Activated naive CD4-positive, alpha-beta T cell treated with anti-CD3 and anti-CD28 coated beads for 36 hours (primary cell): Measurements from ENCODE around the gene TLR6. TPM values are rescaled to one million over a fixed set of nuclear protein-coding genes. Genes with fewer than 3 reads are reported as not detected.

ENCODE experiments used
- CTCF ChIA-PET: fragments of 350-600 bp; sonication (Branson Sonifier 250); formaldehyde crosslinking; loops from one replicate; lab custom pipeline; 2021; ENCODE audit warnings: antibody characterized with exemption; lab: Charles Lee
- DNase-seq: peaks from one replicate; pipeline ENCODE4 v3.0.0-alpha.2; 2020
- H3K27ac Mint-ChIP-seq: one replicate; pipeline ENCODE4 v1.8.0; 2021; ENCODE audit warnings: mild to moderate bottlenecking, mixed read lengths
- H3K27me3 Mint-ChIP-seq: one replicate; pipeline ENCODE4 v1.8.0; 2021; ENCODE audit warnings: low read depth, mixed read lengths
- H3K36me3 Mint-ChIP-seq: one replicate; pipeline ENCODE4 v1.8.0; 2021; ENCODE audit warnings: low read depth, mixed read lengths
- H3K4me1 Mint-ChIP-seq: one replicate; pipeline ENCODE4 v1.8.0; 2021; ENCODE audit warnings: low read depth, mixed read lengths
- H3K4me3 Mint-ChIP-seq: one replicate; pipeline ENCODE4 v1.8.0; 2021; ENCODE audit warnings: mild to moderate bottlenecking, moderate library complexity, mixed read lengths
- H3K9me3 Mint-ChIP-seq: one replicate; pipeline ENCODE4 v1.8.0; 2021; ENCODE audit warnings: mixed read lengths
- intact Hi-C: fragments of 100-400 bp; cut with micrococcal nuclease; formaldehyde crosslinking; loops from one replicate; pipeline ENCODE4 v1.15.1; 2023
- total RNA-seq, 2 experiments: library from RNA; stranded (reverse); gene quantifications; one replicate each; pipeline ENCODE4 v1.2.3, GENCODE V29; 2021

The TLR6 gene
- total RNA-seq, 2 experiments from 2014 or later = 3.6 TPM

DNA sequence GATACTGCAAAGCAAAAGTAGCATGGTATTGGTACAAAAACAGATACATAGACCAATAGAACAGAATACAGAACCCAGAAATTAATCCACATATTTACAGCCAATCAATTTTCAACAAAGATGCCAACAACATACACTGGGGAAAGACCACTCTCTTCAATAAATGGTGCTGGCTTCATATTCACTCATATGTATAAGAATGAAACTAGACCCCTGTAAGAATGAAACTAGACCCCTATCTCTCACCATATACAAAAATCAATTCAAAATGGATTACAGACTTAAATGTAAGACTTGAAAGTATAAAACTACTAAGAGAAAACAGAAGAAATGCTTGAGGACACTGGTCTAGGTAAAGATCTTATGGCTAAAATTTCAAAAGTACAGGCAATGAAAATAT, 19.3 kb downstream of the TLR6 start:
- H3K4me1 Mint-ChIP-seq = peaks cover 23% of the 10 kb centered on the region
- H3K4me3 Mint-ChIP-seq = no peak overlapping the region
- H3K9me3 Mint-ChIP-seq = peaks cover 11% of the 10 kb centered on the region
- H3K27ac Mint-ChIP-seq = peak overlapping the region; percentile 43
- no peaks in the 10 kb centered on the region for H3K27me3 Mint-ChIP-seq
- H3K36me3 Mint-ChIP-seq = no peaks in the 10 kb centered on the region
- CTCF ChIA-PET = no interaction called here
- no peak for DNase-seq
- intact Hi-C loops = loop anchor here (1.0 kb wide), 1 partner anchor 19 kb away; the partner anchor contains the start of gene TLR6

- H3K27ac Mint-ChIP-seq = no peak overlapping the region
- peaks cover 11% of the 10 kb centered on the region for H3K9me3 Mint-ChIP-seq
- no peaks in the 10 kb centered on the region for H3K27me3 Mint-ChIP-seq
- peaks cover 23% of the 10 kb centered on the region for H3K4me1 Mint-ChIP-seq
- intact Hi-C loops = no loop called here
- CTCF ChIA-PET = no interaction called here
- no peak for DNase-seq
- H3K36me3 Mint-ChIP-seq = no peaks in the 10 kb centered on the region
- H3K4me3 Mint-ChIP-seq = no peak overlapping the region
These were observed 22.0 kb downstream of the TLR6 start for GRCh38 chr4:38834570-38834969.

GRCh38 chr4:38832624-38833528, 23.7 kb downstream of the TLR6 start:
- Mint-ChIP-seq H3K4me1 (peaks cover 12% of the 10 kb centered on the region), H3K27me3 (no peaks in the 10 kb centered on the region), H3K9me3 (peaks cover 11% of the 10 kb centered on the region), H3K36me3 (no peaks in the 10 kb centered on the region), H3K4me3 (no peak overlapping the region), H3K27ac (no peak overlapping the region)
- CTCF ChIA-PET = interaction anchor here (1.3 kb wide), 1 partner anchor 28 kb away, joined by 5 read pairs; no protein-coding TSS in a partner anchor
- DNase-seq = no peak
- intact Hi-C loops = no loop called here

GRCh38 chr4:38832206-38832605, 24.4 kb downstream of the TLR6 start:
- no peak overlapping the region for H3K4me3 Mint-ChIP-seq
- intact Hi-C loops = no loop called here
- H3K27me3 Mint-ChIP-seq = no peaks in the 10 kb centered on the region
- H3K4me1 Mint-ChIP-seq = peaks cover 5% of the 10 kb centered on the region
- CTCF ChIA-PET = interaction anchor here (0.8 to 1.3 kb wide), 2 partner anchors 27 to 29 kb away, joined by 3 to 5 read pairs; no protein-coding TSS in a partner anchor
- no peak for DNase-seq
- peaks cover 11% of the 10 kb centered on the region for H3K9me3 Mint-ChIP-seq
- H3K36me3 Mint-ChIP-seq = no peaks in the 10 kb centered on the region
- H3K27ac Mint-ChIP-seq = no peak overlapping the region

DNA sequence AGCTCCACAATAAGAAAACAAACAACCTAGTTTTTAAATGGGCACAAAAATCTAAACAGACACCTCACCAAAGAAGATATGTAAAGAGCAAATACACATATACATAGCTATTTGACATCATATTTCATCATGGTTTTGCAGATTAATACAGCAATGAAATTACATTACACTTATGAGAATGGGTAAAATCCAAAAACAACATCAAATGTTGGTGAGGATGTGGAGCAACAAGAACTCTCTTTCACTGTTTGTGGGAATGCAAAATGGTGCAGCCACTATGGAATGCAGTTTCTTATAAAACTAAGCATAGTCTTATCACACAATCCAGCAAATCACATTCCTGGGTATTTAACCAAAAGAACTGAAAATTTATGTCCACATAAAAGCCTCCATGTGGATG, 25.0 kb downstream of the TLR6 start:
- Mint-ChIP-seq H3K36me3 (no peaks in the 10 kb centered on the region), H3K4me3 (no peak overlapping the region), H3K27ac (no peak overlapping the region), H3K27me3 (no peaks in the 10 kb centered on the region), H3K4me1 (no peaks in the 10 kb centered on the region), H3K9me3 (peaks cover 9% of the 10 kb centered on the region)
- intact Hi-C loops = no loop called here
- CTCF ChIA-PET = interaction anchor here (0.8 to 1.3 kb wide), 2 partner anchors 26 to 29 kb away, joined by 3 to 5 read pairs; no protein-coding TSS in a partner anchor
- DNase-seq = no peak

GRCh38 chr4:38829237-38829636, 27.4 kb downstream of the TLR6 start:
- DNase-seq = no peak
- no peaks in the 10 kb centered on the region for H3K27me3 Mint-ChIP-seq
- intact Hi-C loops = no loop called here
- H3K36me3 Mint-ChIP-seq = no peaks in the 10 kb centered on the region
- no peaks in the 10 kb centered on the region for H3K4me1 Mint-ChIP-seq
- no peak overlapping the region for H3K27ac Mint-ChIP-seq
- H3K4me3 Mint-ChIP-seq = no peak overlapping the region
- H3K9me3 Mint-ChIP-seq = no peaks in the 10 kb centered on the region
- CTCF ChIA-PET = interaction anchor here (1.0 to 2.2 kb wide), 2 partner anchors 32 to 47 kb away, joined by 3 to 9 read pairs; partner anchors contain the start of gene TLR10

GRCh38 chr4:38823766-38824165, 32.9 kb downstream of the TLR6 start:
- CTCF ChIA-PET = no interaction called here
- Mint-ChIP-seq H3K27ac (no peak overlapping the region), H3K9me3 (peaks cover 4% of the 10 kb centered on the region), H3K27me3 (no peaks in the 10 kb centered on the region), H3K36me3 (peaks cover 4% of the 10 kb centered on the region), H3K4me3 (no peak overlapping the region), H3K4me1 (peaks cover 20% of the 10 kb centered on the region)
- intact Hi-C loops = no loop called here
- no peak for DNase-seq

- Mint-ChIP-seq H3K27me3 (no peaks in the 10 kb centered on the region), H3K9me3 (peaks cover 4% of the 10 kb centered on the region), H3K27ac (no peak overlapping the region), H3K4me1 (peaks cover 25% of the 10 kb centered on the region), H3K4me3 (no peak overlapping the region), H3K36me3 (peaks cover 4% of the 10 kb centered on the region)
- intact Hi-C loops = no loop called here
- CTCF ChIA-PET = interaction anchor here (0.9 to 1.4 kb wide), 3 partner anchors 19 to 41 kb away, joined by 3 to 8 read pairs (median 4); partner anchors contain the start of gene TLR10
- DNase-seq = no peak
These were observed 33.8 kb downstream of the TLR6 start for GRCh38 chr4:38822748-38823303.

DNA sequence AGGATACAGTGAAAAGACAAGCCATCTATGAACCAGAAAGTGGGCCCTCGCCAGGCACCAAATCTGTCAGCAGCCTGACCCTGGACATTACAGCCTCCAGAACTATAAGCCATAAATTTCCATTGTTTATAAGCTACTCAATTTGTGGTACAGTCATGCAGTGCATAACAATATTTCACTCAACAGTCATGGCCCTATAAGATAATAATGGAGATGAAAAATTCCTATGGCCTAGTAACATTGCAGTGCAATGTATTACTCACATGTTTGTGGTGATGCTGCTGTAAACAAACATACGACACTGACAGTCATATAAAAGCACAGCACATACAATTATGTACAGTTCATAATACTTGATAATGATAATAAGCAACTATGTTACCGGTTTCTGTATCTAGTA, 34.9 kb downstream of the TLR6 start:
- intact Hi-C loops = no loop called here
- no peak for DNase-seq
- H3K9me3 Mint-ChIP-seq = peaks cover 4% of the 10 kb centered on the region
- CTCF ChIA-PET = interaction anchor here (0.6 to 1.4 kb wide), 6 partner anchors 18 to 500 kb away, joined by 3 to 8 read pairs (median 4); partner anchors contain the start of gene TLR10
- H3K36me3 Mint-ChIP-seq = peaks cover 4% of the 10 kb centered on the region
- H3K27me3 Mint-ChIP-seq = no peaks in the 10 kb centered on the region
- no peak overlapping the region for H3K4me3 Mint-ChIP-seq
- H3K27ac Mint-ChIP-seq = no peak overlapping the region
- H3K4me1 Mint-ChIP-seq = peaks cover 25% of the 10 kb centered on the region

- H3K4me3 Mint-ChIP-seq = no peak overlapping the region
- no peak overlapping the region for H3K27ac Mint-ChIP-seq
- peaks cover 4% of the 10 kb centered on the region for H3K36me3 Mint-ChIP-seq
- no peaks in the 10 kb centered on the region for H3K27me3 Mint-ChIP-seq
- CTCF ChIA-PET = interaction anchor here (0.6 to 2.1 kb wide), 3 partner anchors 38 to 464 kb away, joined by 3 to 5 read pairs (median 3); partner anchors contain the start of gene TLR10
- intact Hi-C loops = no loop called here
- H3K9me3 Mint-ChIP-seq = peaks cover 4% of the 10 kb centered on the region
- DNase-seq = no peak
- peaks cover 25% of the 10 kb centered on the region for H3K4me1 Mint-ChIP-seq
These were observed 36.1 kb downstream of the TLR6 start for GRCh38 chr4:38820329-38821061.

DNA sequence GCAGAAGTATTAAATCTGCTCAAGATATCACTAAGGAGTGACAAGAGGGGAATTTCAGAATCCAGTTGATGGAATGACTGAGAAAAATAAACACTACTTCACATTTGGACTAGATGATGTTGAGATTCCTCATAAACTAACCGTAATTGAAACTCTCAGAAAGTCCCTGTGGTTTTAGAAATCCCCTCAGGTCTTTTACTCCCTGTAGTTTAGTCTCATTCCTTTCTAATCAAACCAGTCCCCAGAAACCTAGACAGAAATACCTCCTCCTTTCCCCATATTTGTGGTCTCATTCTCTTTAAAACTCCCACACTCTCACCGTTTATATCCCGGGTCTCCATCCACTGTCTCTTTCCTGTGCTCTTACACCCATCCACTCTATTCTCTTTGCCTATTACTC, 37.0 kb downstream of the TLR6 start:
- peaks cover 6% of the 10 kb centered on the region for H3K9me3 Mint-ChIP-seq
- H3K27me3 Mint-ChIP-seq = no peaks in the 10 kb centered on the region
- no peak overlapping the region for H3K4me3 Mint-ChIP-seq
- H3K27ac Mint-ChIP-seq = peak overlapping the region; percentile 62
- CTCF ChIA-PET = interaction anchor here (0.6 to 2.1 kb wide), 3 partner anchors 37 to 463 kb away, joined by 3 to 7 read pairs (median 5); partner anchors contain the start of gene TLR10
- intact Hi-C loops = loop anchor here (1.0 to 5.0 kb wide), 5 partner anchors 15 to 688 kb away; partner anchors contain the start of genes TLR1, TLR6 and TMEM156
- DNase-seq = no peak
- H3K4me1 Mint-ChIP-seq = peaks cover 25% of the 10 kb centered on the region
- peaks cover 4% of the 10 kb centered on the region for H3K36me3 Mint-ChIP-seq
